AG09319 (cell line): ENCODE results near the gene HNRNPAB.
"Not testable (repeated sequence)": the region's sequence is repeated elsewhere in the genome, so short reads cannot be mapped to it uniquely, and the experiment has no call there.

Source experiments
- DNase-seq: peaks from one replicate; pipeline ENCODE4 v3.0.0-alpha.2; 2010; ENCODE audit warnings: low read depth; ENCODE audit errors: extremely low read depth
- TF ChIP-seq, protein P1 (sequence below): IDR thresholded peaks from 2 replicates; pipeline ENCODE4 v1.5.1; 2011; ENCODE audit warnings: low read depth, mild to moderate bottlenecking, inconsistent platforms, low read length, moderate library complexity

Gene HNRNPAB

DNA sequence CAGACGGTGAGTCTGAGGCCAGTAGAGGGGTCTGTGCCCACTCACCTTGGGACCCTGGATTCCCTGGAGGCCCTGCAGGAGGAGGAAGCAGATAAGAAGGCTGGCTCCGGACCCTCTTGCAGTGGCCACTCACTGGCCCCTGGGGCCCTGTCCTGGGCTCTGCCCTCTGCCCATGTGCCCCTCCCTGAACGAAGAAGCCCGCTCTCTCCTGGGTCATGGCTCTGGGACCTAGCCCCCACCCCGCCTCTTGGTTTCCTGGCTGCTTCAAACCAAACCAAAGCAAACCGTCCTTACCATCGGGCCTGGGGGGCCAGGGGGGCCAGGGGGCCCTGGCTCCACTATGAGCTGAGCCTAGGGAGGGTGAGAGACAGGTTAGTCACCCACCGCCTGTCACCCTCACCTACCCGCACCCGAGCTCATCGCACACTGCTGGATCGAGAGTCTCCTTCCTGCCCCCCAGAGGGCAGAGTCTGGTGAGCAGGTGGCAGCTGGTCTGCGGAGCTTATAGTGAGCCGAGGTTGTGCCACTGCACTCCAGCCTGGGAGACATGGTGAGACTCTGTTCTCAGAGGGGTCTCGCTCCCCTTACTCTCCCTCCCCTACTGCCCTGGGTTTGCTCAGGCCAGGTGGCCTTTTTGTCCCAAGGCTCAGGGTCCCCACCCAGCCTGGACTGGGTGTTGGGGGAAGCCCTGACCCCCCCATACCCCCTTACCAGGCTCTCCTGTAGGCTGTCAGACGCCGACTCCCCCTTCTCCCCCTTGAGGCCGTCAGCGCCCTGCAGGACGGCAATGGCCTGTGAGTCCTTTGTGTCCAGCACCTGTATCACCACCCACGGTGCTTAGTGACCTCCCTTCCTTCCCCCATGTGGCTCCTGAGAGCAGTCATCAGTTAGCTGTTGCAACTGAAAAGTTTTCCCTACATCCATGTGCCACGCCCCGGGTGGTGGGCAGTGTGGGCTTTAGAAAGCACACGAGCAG, 43.4 kb downstream of the HNRNPAB start:
- DNase-seq, result no peak
- TF ChIP-seq, protein P1, sequence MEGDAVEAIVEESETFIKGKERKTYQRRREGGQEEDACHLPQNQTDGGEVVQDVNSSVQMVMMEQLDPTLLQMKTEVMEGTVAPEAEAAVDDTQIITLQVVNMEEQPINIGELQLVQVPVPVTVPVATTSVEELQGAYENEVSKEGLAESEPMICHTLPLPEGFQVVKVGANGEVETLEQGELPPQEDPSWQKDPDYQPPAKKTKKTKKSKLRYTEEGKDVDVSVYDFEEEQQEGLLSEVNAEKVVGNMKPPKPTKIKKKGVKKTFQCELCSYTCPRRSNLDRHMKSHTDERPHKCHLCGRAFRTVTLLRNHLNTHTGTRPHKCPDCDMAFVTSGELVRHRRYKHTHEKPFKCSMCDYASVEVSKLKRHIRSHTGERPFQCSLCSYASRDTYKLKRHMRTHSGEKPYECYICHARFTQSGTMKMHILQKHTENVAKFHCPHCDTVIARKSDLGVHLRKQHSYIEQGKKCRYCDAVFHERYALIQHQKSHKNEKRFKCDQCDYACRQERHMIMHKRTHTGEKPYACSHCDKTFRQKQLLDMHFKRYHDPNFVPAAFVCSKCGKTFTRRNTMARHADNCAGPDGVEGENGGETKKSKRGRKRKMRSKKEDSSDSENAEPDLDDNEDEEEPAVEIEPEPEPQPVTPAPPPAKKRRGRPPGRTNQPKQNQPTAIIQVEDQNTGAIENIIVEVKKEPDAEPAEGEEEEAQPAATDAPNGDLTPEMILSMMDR, result no peak

DNA sequence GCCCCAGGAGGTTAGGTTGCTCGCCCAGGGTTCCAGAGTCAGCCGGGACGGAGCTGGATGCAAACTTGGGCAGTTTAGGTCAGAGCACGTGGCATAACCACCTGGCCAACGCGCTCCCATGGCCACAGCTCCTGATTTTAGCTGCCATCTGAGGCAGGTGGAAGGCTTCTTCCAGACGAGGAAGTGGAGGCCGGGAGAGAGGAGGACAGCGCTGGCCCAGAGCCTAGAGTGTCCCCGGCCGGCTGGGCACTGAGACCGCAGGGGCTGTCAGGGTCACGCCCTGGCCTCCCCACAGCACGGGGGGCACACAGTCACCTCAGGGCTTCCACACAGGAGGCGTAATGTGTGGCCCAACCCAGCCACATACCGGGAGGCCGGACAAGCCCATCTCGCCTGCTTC, 44.4 kb downstream of the HNRNPAB start:
- TF ChIP-seq, protein P1, result no peak
- DNase-seq, result no peak

DNA sequence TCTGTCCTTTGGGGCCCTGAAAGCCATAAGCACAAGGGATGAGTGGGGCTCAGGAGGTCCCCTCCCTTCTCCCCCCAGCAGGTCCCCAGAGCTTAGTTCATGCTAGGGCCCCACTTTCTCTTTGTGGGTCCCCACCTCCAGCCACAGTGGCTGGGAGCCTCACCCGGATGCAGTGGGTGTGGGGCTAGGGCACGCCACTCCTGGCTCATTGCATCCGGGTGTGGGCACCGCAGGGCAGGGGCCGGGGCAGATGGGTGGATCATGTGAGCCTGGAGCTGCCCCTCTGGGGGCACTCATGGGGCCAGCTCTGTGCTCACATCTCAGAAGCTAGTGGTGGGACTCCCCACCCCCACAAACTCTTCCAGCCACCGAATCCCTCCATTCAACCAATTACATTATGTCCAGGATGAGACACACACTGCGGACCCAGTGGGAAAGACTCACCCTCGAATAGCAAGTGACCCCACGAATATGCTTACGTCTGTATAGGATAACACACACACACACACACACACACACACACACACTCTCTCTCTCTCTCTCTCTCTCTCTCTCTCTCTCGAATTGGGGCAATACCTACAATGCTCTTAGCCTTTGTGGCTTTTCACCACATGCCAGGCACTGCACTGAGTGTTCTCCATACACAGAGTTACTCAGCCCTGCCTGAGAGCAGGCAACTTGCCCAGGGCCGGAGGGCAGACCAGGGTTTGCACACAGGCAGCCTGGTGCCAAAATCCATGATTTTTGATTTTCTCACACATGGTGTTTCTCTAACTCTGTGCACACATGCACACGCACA, 45.1 kb downstream of the HNRNPAB start:
- TF ChIP-seq, protein P1, result no peak
- peak; percentile 19 for DNase-seq

DNA sequence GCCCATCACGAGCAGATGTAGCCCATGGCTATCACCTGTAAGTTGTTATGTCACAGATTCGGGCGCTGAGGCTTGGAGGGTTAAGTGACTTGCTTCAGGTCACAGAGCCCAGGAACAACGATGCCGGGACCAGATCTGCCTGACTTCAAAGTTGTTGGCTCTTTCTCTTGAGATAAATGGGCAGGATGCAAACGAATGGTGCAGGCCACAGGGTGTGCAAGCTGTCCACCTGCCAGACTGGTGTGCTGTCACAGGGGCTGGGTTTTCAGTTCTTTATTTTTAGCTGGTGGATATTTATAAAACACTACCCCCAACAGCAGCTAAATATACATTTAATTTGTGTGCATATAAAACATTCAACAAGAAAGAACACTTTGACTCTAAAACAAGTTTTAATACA, 45.9 kb downstream of the HNRNPAB start:
- DNase-seq, result no peak
- TF ChIP-seq, protein P1, result no peak

DNA sequence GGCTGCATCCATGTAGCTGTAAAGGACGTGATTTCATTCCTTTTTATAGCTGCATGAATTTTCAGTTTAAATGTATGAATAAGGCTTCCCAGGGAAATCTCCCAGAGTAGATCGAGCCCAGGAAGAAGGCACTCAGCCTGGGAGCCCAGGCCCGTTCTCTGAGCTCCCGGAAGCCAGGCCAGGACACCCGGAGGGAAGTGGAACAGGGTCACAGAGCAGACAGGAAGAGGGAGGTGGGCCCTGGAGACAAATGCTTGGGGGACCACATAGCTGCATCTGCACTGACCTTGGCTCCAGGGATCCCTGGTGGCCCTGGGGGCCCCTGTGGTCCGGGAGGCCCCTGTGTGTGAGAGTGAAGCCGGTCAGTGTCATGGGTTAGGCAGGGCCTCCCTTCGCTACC, 47.9 kb downstream of the HNRNPAB start:
- TF ChIP-seq, protein P1, result no peak
- no peak for DNase-seq

DNA sequence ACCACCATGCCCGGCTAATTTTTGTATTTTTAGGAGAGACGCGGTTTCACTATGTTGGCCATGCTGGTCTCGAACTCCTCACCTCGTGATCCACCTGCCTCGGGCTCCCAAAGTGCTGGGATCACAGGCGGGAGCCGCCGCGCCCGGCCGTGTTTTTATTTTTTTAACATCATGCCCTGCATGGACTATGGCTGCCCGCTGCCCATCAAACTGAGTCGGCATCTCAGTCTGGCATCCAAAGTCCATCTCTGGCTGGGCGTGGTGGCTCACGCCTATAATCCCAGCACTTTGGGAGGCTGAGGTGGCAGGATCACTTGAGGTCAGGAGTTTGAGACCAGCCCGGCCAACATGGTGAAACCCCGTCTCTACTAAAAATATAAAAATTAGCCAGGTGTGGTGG, 49.3 kb downstream of the HNRNPAB start:
- DNase-seq, result not testable (repeated sequence)

DNA sequence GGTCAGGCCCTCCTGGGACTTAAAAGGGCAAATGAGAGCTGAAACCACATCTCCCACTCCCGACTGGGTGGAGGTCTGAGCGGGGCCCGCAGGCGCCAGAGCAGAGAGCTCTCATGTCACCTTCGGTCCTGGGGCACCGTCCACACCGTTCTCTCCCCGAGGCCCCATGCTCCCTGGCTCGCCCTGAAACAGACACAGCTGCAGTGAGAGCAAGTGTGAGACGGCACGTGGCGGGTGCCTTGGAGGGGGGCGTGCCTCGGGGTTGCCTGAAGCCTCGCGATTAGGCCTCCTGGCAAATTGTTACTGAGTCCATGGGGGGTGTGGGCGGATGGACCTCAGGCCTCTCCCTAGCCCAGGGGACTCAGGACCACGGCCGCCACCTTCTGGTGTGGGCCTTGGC, 52.4 kb downstream of the HNRNPAB start:
- TF ChIP-seq, protein P1, result no peak
- DNase-seq, result no peak
